ENCODE measurements around the gene PCBP2. TPM values are rescaled to one million over a fixed set of nuclear protein-coding genes. Genes with fewer than 3 reads are reported as not detected.
"Not testable (repeated sequence)": the region's sequence is repeated elsewhere in the genome, so short reads cannot be mapped to it uniquely, and the experiment has no call there.

PCBP2 gene
- total RNA-seq, 6 donors from 2014 or later, result 346 to 723 (median 513) TPM

DNA sequence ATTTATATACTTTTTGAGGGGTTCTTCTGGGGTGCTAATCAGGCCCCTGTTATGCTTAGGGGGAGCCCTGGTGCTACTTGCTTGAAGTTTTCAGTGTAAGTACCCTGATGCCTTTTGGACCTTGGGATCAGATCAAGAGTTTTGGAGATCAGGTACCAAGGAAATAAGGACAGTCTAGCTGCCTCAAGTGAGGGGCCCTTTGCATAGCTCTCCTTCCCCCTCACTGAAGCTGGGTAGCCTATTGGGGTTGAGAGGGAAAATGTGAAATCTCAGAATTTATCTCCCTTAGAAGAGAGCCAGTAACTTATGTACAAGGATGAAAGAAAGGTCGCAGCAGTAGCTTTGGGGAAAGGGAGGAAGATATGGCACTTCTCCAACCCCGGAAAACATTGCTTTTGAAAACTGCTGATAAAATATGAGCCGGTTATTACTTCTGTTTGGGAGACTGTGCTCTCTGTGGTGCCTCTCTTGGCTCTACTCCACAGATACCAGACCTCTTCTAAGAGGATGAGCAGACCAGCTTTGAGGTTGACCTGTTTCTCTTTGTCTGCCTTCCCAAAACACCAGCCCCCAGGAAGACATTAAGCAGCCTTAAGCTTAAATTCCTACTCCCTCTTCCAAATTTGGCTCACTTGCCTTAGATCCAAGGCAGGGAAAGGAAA, 37.0 kb upstream of the PCBP2 start:
- no peaks in the 10 kb centered on the region for H3K9me3 ChIP-seq
- peaks cover 17 to 29% (median 27%) of the 10 kb centered on the region in 4 donors for H3K36me3 ChIP-seq
- 34 to 44% methylated on average over 3 of the region's 3 CpGs for WGBS, 2 donors
- DNase-seq (no peak), ATAC-seq (ENCODE audit: low FRiP score in 2 of 2) (no peak)
- H3K4me1 ChIP-seq, result peaks cover 0 to 17% (median 10%) of the 10 kb centered on the region in 4 donors
- no peak overlapping the region for H3K27ac ChIP-seq
- H3K4me3 ChIP-seq, result no peak overlapping the region
- H3K27me3 ChIP-seq, result no peaks in the 10 kb centered on the region
- TF ChIP-seq, protein P1, sequence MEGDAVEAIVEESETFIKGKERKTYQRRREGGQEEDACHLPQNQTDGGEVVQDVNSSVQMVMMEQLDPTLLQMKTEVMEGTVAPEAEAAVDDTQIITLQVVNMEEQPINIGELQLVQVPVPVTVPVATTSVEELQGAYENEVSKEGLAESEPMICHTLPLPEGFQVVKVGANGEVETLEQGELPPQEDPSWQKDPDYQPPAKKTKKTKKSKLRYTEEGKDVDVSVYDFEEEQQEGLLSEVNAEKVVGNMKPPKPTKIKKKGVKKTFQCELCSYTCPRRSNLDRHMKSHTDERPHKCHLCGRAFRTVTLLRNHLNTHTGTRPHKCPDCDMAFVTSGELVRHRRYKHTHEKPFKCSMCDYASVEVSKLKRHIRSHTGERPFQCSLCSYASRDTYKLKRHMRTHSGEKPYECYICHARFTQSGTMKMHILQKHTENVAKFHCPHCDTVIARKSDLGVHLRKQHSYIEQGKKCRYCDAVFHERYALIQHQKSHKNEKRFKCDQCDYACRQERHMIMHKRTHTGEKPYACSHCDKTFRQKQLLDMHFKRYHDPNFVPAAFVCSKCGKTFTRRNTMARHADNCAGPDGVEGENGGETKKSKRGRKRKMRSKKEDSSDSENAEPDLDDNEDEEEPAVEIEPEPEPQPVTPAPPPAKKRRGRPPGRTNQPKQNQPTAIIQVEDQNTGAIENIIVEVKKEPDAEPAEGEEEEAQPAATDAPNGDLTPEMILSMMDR (IDR thresholded peaks at IDR 0.05), result no peak
- TF ChIP-seq EP300 (IDR thresholded peaks at IDR 0.05), result no peak

DNA sequence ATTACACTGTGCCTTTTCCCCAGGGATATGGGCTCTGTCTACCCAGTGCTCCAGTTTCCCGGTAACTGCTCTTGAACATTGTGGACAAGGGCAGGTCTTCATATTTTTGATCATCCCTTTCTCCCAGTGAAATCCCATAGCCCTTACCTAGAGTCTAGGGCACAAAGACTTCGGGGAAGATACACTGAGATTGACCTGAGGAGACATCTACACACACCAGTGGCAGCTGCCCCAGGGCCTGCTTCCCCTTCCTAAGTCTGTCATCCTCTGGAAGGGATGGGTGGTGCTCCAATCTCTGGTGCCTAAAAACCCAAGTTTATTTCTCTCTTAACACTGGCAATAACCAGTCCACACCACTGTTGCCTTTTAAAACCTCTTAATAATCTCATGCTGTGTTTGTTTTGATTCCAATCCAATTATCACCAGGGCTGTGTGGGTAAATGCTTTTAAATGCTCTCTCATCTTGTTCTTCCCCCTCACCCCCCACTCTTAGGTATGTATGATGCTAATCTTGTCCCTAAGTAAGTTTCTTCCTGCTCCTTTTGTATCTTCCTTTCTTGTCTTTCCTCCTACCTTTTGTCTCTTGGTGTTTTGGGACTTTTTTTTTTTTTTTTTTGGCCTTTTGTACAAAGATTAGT, 36.0 kb upstream of the PCBP2 start:
- WGBS, 2 donors, result 78 to 91% methylated on average over 2 of the region's 2 CpGs
- not testable (repeated sequence) for DNase-seq; H3K4me3 ChIP-seq; ATAC-seq (ENCODE audit: low FRiP score in 2 of 2); H3K9me3 ChIP-seq; H3K27ac ChIP-seq; H3K27me3 ChIP-seq
- H3K36me3 ChIP-seq, result peaks cover 9 to 19% (median 17%) of the 10 kb centered on the region in 4 donors
- peaks cover under 1 to 17% (median 11%) of the 10 kb centered on the region in 4 donors for H3K4me1 ChIP-seq

DNA sequence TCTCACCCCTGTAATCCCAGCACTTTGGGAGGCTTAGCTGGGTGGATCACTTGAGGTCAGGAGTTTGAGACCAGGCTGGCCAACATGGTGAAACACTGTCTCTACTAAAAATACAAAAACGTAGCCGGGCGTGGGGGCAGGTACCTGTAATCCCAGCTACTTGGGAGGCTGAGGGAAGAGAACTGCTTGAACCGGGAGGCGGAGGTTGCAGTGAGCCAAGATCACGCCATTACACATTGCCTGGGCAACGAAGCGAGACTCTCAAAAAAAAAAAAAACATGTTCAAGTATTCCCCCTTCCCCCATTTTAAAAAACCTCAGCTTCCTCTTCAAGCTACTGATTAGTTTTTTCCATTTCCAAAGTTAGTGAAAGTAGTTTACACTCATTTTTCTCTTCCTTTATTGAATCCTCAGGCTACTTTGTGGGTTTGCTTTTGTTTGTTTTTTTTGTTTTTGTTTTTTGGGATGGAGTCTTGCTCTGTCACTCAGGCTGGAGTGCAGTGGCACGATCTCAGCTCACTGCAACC, 34.5 kb upstream of the PCBP2 start:
- WGBS, 2 donors, result 66 to 72% methylated on average over 9 of the region's 9 CpGs
- H3K36me3 ChIP-seq; H3K27me3 ChIP-seq; H3K4me3 ChIP-seq; ATAC-seq (ENCODE audit: low FRiP score in 2 of 2); H3K27ac ChIP-seq; H3K9me3 ChIP-seq; DNase-seq: not testable (repeated sequence)
- peaks cover 6 to 17% (median 15%) of the 10 kb centered on the region in 4 donors for H3K4me1 ChIP-seq

DNA sequence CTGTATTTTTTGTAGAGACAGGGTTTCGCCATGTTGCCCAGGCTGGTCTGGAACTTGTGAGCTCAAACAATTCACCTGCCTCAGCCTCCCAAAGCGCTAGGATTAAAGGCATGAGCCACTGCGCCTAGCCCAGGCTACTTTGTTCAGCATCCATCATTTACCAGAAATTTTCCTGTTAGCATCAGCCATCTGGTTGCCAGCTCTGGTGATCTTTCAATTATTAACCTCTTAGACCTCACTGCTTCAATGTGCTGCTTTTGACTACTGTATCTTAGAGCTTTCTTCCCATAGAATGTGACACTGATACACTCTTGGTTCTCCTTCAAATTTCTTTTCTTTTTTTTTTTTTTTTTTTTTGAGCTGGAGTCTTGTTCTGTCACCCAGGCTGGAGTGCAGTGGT, 33.7 kb upstream of the PCBP2 start:
- DNase-seq (no peak), ATAC-seq (ENCODE audit: low FRiP score in 2 of 2) (no peak)
- H3K9me3 ChIP-seq, result no peaks in the 10 kb centered on the region
- H3K27me3 ChIP-seq, result no peaks in the 10 kb centered on the region
- TF ChIP-seq, protein P1 (IDR thresholded peaks at IDR 0.05), result no peak
- TF ChIP-seq EP300 (IDR thresholded peaks at IDR 0.05), result no peak
- no peak for TF ChIP-seq POLR2AphosphoS5 (IDR thresholded peaks at IDR 0.05)
- TF ChIP-seq POLR2A (IDR thresholded peaks at IDR 0.05), result no peak
- WGBS, 2 donors, result 88 to 98% methylated on average over 3 of the region's 3 CpGs
- H3K4me3 ChIP-seq, result no peak overlapping the region
- H3K27ac ChIP-seq, result no peak overlapping the region
- peaks cover 6 to 15% (median 11%) of the 10 kb centered on the region in 4 donors for H3K4me1 ChIP-seq
- no peaks in the 10 kb centered on the region for H3K36me3 ChIP-seq

DNA sequence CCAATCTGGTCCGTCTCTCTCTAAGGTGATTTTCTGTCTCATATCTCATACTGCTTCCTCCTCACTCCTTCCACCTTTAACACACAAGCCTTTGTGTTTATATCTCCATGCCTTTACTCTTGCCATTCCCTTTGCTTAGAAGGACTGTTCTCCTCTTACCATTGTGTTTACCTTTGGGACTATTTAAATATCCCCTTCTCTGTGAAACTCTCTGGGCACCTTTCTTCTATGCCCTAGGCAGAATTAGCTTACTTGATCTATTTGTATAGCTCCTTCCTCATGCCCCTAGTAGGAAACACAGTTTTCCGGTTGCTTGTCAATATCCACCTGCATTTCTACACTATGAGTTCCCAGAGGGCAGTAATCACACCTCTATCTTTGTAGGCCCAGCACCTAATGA, 32.1 kb upstream of the PCBP2 start:
- 59 to 63% methylated on average over 2 of the region's 2 CpGs for WGBS, 2 donors
- Histone ChIP-seq H3K27me3 (no peaks in the 10 kb centered on the region), H3K9me3 (no peaks in the 10 kb centered on the region), H3K27ac (no peak overlapping the region), H3K4me1 (peaks cover 5 to 15% (median 9%) of the 10 kb centered on the region in 4 donors), H3K36me3 (no peaks in the 10 kb centered on the region), H3K4me3 (no peak overlapping the region)
- DNase-seq (no peak), ATAC-seq (ENCODE audit: low FRiP score in 2 of 2) (no peak)
- TF ChIP-seq, protein P1 (IDR thresholded peaks at IDR 0.05), result no peak
- TF ChIP-seq POLR2AphosphoS5 (IDR thresholded peaks at IDR 0.05) (no peak), POLR2A (IDR thresholded peaks at IDR 0.05) (no peak), EP300 (IDR thresholded peaks at IDR 0.05) (no peak)

DNA sequence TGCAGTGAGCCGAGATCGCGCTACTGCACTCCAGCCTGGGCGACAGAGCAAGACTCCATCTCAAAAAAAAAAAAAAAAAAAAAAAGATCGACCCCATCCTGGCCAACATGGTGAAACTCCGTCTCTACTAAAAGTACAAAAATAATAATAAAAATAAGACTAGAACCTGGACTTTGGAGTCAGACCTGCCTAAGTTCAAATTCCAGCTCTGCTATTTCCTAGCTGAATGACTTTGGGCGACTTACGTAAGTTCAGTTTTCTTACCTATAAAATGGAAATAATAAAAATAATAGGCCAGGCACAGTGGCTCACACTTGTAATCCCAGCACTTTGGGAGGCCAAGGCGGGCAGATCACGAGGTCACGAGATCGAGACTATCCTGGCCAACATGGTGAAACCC, 29.7 kb upstream of the PCBP2 start:
- H3K36me3 ChIP-seq; H3K9me3 ChIP-seq; H3K27me3 ChIP-seq; H3K27ac ChIP-seq; H3K4me3 ChIP-seq; ATAC-seq (ENCODE audit: low FRiP score in 2 of 2); DNase-seq: not testable (repeated sequence)
- WGBS, 2 donors, result 92 to 94% methylated on average over 12 of the region's 12 CpGs
- peaks cover 5 to 11% (median 6%) of the 10 kb centered on the region in 4 donors for H3K4me1 ChIP-seq
